HG03460 (cell line): ENCODE results near the gene ARRB2.
"Not testable (repeated sequence)": the region's sequence is repeated elsewhere in the genome, so short reads cannot be mapped to it uniquely, and the experiment has no call there.

Source experiments
- ATAC-seq: cut with Tn5 transposase; IDR thresholded peaks from one replicate; pipeline ENCODE4 v1.9.1; 2021; ENCODE audit not compliant: unreplicated experiment

The ARRB2 gene

DNA sequence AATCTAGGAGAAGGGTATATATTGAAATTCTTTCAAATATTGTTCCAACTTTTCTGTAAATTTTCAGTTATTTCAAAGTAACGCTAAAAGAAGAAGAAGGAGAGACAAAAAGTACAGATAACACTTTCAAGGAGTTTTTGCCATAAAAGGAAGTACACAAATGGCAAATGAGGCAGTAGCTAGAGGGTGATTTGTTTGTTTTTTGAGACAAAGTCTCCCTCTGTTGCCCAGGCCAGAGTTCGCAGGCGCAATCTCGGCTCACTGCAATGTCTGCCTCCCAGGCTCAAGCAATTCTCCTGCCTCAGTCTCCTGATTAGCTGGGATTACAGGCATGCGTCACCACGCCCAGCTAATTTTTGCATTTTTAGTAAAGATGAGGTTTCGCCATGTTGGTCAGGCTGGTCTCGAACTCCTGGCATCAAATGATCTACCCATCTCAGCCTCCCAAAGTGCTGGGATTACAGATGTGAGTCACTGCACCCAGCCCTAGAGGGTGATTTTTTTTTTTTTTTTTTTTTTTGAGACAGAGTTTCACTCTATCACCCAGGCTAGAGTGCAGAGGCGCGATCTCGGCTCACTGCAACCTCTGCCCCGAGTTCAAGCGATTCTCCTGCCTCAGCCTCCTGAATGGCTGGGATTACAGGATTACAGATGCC is 10.9 kb upstream of the ARRB2 start:
- not testable (repeated sequence) for ATAC-seq

DNA sequence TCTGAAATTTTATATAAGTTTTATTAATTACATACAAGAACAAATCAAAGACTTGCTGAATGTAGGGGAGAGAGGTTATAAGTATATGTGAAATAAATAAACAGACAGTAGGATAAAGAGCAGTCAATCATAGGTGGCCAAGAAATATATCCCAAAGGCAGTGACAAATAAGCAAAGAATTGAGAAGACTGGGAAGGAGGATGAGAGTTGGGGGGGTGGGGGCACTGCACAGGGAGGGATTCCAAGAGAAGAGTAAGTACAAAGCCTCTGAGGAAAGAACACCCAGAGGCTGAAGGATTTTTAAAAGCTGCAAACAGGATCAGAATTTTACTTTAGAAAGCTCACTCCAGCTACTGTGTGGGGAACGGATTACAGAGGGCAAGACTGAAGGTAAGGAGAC is 9.3 kb upstream of the ARRB2 start:
- ATAC-seq: no peak

DNA sequence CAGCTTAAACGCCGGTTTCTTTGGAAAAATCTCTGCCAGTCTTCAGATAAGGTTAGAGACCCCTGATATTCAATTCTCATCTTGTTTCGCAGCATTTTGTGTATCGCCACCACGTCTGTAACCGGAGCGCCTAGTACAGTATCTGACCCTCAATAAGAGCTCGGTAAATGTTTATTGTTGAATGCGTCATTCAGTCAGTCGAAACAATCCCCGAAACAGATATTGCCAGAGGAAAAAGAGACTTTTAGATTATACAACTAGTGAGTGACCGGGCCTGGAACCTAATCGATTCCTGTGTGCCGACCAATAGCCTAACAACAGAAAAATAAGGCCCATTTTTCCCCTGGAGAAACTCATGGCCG is 7.1 kb upstream of the ARRB2 start:
- ATAC-seq: no peak

DNA sequence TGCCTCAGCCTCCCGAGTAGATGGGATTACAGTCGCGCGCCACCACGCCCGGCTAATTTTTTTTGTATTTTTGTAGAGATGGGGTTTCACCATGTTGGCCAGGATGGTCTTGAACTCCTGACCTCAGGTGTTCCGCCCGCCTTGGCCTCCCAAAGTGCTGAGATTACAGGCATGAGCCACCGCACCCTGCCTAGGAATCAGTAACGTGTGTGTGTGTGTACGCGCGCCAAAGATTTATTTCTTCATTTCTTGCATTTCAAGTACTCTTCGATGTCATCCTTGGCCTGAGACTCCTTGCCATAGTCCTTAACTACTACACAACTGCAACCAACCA is 5.9 kb upstream of the ARRB2 start:
- not testable (repeated sequence) for ATAC-seq

DNA sequence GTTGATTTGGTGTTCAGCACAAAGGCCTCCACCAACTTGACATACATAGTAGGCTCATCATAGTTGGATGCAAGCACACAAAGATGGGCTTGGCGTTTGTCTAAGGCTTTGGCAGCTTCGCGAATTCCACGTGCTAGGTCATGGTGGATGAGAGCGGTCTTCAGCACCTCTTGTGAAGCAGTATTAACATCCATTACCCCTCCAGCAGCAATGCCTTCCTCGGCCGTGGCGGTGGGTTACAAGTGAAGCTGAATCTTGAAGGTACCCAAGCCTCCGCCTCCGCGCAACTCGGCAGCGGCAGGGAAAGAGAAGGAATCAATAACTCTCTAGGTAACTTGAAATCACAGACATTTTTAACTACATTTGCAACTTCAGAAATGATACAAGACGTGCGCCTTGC is 5.4 kb upstream of the ARRB2 start:
- no peak for ATAC-seq

DNA sequence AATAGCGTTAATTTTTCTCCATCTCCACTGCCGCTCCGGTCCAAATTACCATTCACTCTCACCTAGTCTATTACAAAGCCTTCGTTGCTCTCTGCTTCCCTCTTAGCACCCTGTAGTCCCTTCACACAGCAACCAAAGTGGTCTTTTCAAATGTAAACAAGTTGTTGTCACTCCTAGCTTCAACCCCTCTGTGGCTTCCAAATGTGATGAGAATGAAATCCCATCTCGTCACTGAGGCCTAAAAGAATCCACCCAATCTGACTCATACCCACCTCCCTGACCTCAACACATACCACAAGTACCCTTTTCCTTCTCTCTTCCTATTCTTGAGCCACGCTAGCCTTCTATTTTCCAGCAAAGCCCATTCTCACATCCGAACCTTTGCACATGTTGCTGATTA is 4.3 kb upstream of the ARRB2 start:
- no peak for ATAC-seq

DNA sequence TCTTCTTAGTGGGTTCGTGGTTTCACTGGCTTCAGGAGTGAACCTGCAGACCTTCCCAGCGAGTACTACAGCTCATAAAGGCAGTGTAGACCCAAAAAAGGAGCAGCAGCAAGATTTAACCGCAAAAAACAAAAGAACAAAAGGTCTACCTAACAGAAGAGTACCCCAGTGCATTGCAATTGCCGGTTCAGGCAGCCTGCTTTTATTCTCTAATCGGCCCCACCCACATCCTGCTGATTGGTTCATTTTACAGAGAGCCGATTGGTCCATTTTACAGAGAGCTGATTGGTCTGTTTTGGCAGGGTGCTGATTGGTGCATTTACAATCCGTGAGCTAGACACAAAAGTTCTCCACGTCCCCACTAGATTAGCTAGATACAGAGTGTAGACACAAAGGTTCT is 2.0 kb upstream of the ARRB2 start:
- no peak for ATAC-seq

DNA sequence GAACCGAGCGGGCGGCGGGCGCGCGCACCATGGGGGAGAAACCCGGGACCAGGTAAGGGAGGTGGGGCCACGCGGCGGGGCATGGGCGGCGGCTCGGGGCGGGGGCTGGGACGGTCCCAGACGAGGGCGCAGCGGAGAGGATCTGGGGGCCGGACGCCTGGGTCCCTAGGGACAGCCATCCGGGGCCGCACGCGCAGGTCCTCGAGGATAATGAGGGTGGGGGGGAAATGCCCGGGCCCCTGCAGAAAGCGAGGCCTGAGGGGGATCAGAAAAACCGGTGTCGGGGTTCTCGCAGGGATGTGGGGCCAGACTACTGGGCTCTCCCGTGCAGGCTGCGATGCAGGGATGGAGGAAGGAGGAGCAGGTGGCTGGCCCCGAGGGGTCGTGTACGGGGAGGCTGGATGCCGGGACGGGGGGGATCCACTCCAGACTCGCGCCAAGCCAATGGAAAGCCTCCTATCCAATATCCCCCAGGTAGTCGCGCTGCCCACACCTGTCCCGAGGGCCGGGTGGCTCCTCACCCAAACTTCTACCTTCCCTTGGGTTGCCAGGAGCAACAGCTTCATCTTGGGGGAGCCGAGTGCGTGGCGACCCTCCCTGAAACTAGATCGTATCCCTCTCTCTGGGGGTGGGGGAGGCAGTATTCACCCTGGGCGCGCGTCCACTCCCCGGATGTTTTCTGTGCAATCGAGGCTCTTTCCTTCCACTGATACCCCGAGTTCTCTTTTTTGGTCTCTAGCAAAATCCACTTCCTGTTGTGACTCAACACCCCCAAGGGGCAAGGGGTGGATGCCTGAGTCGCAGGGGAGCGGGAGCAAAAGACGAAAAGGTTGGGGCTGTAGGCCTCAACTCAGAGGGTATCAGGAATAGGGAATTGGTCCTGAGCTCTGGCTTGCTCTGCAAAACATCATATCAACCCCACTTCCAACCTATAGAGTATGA is 532 bp downstream of the ARRB2 start:
- peak; percentile 7 for ATAC-seq

DNA sequence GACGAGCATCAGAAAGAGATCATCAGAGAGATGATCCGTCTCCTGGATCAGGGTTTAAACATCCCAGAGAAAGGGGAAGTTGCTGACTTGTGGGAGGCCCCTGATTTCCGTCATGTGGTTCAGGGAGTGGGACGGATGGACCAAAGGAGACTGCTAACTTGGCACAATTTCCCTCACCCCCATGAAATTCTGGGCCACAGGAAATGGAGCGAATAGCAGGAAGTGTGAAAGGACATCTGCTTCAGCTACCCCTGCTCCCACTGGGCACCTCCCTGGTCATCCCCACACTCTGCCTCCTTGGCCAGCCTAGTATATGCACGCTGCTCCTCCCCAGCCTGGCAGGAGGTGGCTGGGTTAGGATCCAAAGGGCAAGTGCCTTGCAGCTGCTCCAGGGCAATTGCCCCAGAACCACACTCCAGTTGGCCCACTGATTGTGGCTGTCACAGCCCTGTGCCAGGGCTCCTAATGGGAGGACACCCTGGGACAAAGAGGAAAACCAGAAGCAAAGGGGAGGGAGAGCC is 1.3 kb downstream of the ARRB2 start:
- ATAC-seq: no peak

DNA sequence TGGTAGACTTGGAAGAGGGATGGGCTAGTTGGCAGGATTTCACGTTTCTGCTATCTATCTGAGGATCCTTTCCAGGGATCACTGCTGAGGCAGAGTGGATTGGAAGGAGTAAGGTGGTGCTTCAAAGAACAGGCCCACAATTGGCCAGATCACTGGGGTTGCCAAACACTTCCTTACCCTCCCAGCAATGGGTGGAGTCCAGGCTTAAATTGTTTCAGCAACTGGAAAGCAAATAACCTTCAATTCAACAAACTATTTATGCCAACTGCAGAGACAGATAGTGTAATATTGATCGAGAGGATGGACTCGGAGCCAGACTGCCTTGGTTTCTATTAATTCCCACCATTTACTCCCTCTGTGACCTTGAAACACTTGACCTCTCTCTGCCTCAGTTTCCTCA is 2.1 kb downstream of the ARRB2 start:
- ATAC-seq: no peak

DNA sequence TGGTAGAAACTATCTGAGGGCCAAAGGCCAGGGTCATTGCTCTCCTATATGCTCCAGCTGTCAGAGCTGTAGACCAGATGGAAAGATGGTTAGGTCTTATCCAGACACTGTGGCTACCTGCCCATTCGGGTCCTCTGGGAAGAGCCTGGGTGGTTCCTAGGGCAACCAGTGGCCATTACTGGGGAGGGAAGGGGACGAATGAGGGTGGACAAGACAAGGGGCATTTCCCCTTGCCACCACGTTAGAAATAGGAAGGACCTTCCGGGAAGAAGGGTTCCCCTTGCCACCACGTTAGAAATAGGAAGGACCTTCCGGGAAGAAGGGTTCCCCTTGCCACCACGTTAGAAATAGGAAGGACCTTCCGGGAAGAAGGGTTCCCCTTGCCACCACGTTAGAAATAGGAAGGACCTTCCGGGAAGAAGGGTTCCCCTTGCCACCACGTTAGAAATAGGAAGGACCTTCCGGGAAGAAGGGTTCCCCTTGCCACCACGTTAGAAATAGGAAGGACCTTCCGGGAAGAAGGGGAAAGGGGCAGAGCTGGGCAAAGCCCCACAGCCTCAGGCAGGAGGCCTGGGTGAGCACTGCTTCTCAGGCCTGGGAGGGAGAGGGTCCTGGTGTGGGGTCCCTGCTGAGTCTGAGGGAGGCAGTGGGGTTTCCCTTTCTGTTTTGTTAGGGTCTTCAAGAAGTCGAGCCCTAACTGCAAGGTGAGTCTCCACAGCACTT is 4.1 kb downstream of the ARRB2 start:
- not testable (repeated sequence) for ATAC-seq

DNA sequence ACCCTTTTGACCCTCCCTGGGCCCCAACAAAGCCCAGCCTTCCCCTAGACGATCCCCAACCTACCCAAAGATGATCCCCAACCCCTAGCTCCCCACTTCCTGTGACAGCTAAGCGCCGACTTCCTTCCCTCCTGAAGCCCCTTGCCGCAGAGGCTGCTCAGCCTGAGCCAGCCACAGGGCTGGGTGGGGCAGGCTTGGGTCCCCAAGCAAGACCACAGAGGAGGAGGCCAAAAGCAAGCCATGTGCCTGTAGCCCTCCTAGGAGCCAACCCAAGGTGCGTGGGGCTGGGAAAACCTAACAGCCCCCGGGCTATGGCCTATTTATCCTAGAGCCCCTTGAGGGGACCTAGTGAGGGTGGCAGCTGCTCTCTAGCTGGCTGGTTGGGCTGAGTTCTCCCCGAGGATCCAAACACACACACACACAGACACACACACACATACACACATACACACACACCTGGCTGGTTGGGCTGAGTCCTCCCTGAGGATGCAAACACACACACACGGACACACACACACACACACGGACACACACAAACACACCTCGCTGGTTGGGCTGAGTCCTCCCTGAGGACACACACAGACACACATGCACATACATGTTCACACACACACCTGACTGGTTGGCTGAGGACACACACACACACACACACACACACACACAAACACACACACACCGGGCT is 4.8 kb downstream of the ARRB2 start:
- no peak for ATAC-seq

DNA sequence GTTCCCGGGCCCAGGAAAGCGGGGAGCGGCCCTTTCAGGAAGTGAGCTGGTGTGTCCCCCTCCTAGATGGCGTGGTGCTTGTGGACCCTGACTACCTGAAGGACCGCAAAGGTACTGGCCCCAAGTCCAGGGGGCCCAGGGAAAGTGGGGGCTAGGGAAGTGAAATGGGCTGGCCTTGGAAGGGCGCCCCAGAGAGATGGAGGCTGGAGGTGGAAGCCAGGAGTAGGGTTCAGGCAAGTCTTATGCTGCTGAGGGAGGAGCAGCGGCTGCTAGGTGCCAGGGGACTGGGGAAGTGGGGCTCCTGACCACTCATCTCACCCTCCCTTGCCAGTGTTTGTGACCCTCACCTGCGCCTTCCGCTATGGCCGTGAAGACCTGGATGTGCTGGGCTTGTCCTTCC is 5.6 kb downstream of the ARRB2 start:
- ATAC-seq: no peak

DNA sequence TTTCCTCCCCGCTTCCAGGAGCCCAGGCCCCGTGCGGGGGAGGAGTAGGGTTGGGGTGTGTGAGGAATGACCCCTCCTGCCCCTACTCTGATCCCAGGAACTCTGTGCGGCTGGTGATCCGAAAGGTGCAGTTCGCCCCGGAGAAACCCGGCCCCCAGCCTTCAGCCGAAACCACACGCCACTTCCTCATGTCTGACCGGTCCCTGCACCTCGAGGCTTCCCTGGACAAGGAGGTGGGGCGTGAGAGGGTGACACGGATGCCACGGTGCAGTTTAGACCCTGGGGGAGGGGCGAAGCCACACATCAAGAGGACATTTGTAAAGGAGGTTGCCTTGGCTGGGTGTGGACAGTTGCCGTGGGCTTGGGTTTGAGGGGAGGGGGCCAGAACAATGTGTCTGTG is 7.4 kb downstream of the ARRB2 start:
- no peak for ATAC-seq

DNA sequence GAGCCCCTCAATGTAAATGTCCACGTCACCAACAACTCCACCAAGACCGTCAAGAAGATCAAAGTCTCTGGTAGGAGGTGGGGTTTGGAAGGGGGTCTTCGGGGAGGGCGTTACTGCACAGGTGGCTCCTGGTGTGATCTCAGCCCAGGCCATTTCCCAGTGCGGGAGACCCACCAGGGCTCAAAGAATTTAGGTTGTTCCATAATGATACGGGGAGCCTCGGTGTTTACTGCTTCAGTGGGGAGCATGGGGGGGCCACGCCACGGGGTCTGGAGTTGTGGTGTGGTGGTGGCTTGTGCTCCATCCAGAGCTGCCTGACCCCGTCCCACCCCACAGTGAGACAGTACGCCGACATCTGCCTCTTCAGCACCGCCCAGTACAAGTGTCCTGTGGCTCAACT is 7.8 kb downstream of the ARRB2 start:
- ATAC-seq: no peak

DNA sequence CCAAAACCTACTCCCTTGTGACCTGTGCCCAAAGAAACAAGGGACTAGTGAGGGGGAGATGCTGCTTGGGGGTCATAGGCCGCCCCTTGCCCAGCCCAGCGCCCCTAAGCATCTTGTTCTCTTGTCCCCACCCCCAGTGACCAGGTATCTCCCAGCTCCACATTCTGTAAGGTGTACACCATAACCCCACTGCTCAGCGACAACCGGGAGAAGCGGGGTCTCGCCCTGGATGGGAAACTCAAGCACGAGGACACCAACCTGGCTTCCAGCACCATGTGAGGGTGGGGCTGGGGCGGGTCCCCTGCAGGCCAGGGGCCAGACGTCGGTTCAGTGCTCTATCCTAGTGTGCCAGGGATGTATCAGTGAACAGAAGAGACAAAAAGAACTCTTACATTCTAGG is 8.7 kb downstream of the ARRB2 start:
- ATAC-seq: no peak

DNA sequence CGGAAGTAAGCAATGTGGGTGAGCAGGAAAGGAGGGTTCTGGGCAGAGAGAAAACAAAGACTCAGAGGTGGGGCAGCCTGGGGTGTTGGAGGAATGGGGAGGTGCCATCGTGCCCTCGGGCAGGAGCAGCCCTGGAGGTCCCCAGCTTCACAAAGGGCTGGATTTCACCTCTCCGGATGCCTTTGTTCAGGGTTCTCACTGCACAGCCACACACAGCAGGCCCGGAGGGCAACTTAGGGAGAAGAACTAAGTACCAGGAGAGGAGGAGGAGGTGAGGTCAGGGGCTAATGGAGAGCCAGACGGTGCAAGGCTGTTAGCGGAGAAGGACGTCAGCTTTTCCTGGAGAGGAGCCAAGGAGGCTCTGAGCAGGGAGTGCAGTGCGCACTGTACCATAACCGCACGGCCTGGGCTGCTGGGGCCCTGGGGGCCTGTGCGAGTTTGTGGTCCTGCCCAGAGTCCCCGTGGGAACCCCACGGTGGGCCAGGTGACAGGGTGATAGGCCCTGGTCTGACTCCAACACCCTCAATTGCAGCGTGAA is 9.3 kb downstream of the ARRB2 start:
- ATAC-seq: no peak

DNA sequence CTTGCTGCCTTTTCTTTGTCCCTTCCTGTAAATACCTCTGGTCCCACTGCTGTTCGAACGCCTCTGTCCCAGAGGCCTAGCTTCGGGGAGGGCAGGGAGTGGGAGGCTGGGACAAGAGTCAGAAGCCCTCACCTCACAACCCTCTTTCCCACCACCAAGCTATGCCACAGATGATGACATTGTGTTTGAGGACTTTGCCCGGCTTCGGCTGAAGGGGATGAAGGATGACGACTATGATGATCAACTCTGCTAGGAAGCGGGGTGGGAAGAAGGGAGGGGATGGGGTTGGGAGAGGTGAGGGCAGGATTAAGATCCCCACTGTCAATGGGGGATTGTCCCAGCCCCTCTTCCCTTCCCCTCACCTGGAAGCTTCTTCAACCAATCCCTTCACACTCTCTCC is 10.4 kb downstream of the ARRB2 start:
- no peak for ATAC-seq

DNA sequence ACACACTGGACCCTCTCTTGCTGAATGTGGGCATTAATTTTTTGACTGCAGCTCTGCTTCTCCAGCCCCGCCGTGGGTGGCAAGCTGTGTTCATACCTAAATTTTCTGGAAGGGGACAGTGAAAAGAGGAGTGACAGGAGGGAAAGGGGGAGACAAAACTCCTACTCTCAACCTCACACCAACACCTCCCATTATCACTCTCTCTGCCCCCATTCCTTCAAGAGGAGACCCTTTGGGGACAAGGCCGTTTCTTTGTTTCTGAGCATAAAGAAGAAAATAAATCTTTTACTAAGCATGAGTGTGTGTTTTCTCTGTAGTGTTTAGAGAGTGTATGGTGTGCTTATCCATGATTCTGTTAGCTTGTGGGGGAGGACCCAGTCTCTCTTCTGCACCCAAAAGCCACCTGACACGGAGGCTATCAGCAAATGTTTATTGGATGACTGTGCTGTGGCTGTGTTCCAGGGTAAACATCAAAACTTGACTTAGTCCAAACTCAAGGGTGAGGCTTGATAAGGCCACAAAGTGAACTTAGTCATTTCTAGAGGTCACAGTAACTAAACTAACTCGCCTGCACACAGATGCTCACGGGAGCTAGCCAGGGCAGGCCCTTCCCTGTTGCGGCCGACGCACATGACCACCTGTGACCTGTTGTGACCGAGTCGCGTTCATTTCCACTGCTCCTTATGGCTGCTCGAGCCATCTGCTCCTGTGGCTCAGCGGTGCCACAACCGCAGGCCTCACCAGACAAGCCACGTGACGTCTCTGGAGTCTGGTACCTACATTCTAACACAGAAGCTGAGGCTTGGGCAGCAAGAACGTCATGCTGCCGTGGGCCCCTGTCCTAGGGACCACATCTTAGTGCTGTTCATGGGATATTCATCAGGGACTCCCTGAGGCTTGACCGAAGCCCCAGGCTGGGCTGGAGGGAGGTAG is 11.0 kb downstream of the ARRB2 start:
- no peak for ATAC-seq

DNA sequence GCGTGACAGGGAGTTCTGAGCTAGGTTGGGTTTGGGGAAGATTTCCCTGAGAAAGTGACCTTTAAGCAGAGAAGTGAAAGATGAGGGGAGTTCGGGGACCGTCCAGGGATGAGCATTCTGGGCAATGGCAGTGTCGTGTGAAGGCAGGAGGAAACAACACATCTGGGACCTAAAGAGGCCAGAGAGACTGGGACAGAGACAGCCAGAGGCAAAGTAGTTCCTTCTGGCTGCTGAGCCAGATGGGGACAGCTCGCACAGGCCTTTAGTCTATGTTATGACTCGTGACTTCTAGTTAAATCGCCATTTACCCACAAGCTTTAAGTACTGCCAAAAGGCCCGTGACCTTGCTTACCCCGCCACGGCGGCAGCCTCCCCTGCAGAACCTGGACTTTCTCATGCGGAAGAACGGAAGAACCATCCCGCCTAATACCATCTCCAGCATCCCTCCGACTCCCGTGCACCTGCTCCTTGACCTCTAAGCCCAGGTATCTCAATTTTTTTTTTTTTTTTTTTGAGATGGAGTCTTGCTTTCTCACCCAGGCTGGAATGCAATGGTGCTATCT is 12.3 kb downstream of the ARRB2 start:
- no peak for ATAC-seq
